HCT116 (cell line): ENCODE measurements around the gene DNM3. TPM values are rescaled to one million over a fixed set of nuclear protein-coding genes. Genes with fewer than 3 reads are reported as not detected.

Source experiments
- ATAC-seq: fragments of 200-7000 bp; cut with Tn5 transposase; 2 replicates; pipeline ENCODE4 v1.9.1; 2020; ENCODE audit warnings: mild to moderate bottlenecking, moderate library complexity
- BruUV-seq: library from RNA; stranded (reverse); fragments of 400-500 nt; replicated peaks from 2 replicates; lab custom pipeline; 2021; lab: Mats Ljungman, UMichigan
- CTCF ChIA-PET: fragments of 300-600 bp; sonication (Branson Sonifier 250); formaldehyde crosslinking; loops from one replicate; lab custom pipeline; 2021; ENCODE audit warnings: antibody characterized with exemption; lab: Charles Lee
- POLR2A ChIA-PET: fragments of 300-600, 350-600 bp; sonication (Branson Sonifier 250); formaldehyde crosslinking; loops from one replicate; lab custom pipeline; 2021; ENCODE audit warnings: antibody characterized with exemption; lab: Charles Lee
- RAD21 ChIA-PET, 2 experiments: fragments of 300-600 bp; sonication (Branson Sonifier 250); formaldehyde crosslinking; loops; one replicate each; lab custom pipeline; 2023; ENCODE audit warnings: low total read pairs in 2 of 2; ENCODE audit not compliant: uncharacterized antibody in 2 of 2, unreplicated experiment in 2 of 2, low non-redundant PET in 1 of 2; lab: Charles Lee
- DNase-seq: peaks from one replicate; pipeline ENCODE4 v3.0.0-alpha.2; 2010; ENCODE audit warnings: low read depth, low spot score
- H2AFZ ChIP-seq: fragments of 200-600 bp; shearing (Covaris generic), sonication (generic); 2 replicates; pipeline ENCODE4 v1.6.1; 2017; ENCODE audit warnings: low read depth, mixed run types, mixed read lengths, antibody characterized with exemption, low read length; ENCODE audit not compliant: poor library complexity, severe bottlenecking
- H3K27ac ChIP-seq: 2 replicates; pipeline ENCODE4 v1.5.1; 2012; ENCODE audit warnings: low read depth, low read length
- H3K27me3 ChIP-seq: fragments of 200-600 bp; sonication (generic); 2 replicates; pipeline ENCODE4 v1.6.1; 2016; ENCODE audit warnings: mixed run types, low read length, mixed read lengths; ENCODE audit not compliant: insufficient read depth
- H3K36me3 ChIP-seq, 2 experiments: fragments of 200-500 bp in 1 of 2; fragments of 200-600 bp in 1 of 2; sonication (Bioruptor generic) in 1 of 2; sonication (generic) in 1 of 2; 2 replicates each; pipeline versions ENCODE4 v1.5.1 to v1.6.1; 2014 to 2016; ENCODE audit warnings: low read length in 2 of 2, inconsistent platforms in 1 of 2, mixed read lengths in 1 of 2, mixed run types in 1 of 2; ENCODE audit not compliant: insufficient read depth in 2 of 2, control insufficient read depth in 1 of 2
- H3K4me1 ChIP-seq, 2 experiments: fragments of 200-600 bp in 1 of 2; sonication (generic) in 1 of 2; 2 replicates each; pipeline versions ENCODE4 v1.5.1 to v1.6.1; 2012 to 2017; ENCODE audit warnings: low read length in 2 of 2, inconsistent platforms in 1 of 2, mild to moderate bottlenecking in 1 of 2, mixed read lengths in 1 of 2, mixed run types in 1 of 2, moderate library complexity in 1 of 2; ENCODE audit not compliant: insufficient read depth in 2 of 2, control insufficient read depth in 1 of 2
- H3K4me2 ChIP-seq: fragments of 200-600 bp; sonication (generic); 2 replicates; pipeline ENCODE4 v1.6.1; 2017; ENCODE audit warnings: mixed run types, low read length, mixed read lengths
- H3K4me3 ChIP-seq, 2 experiments: fragments of 200-600 bp in 1 of 2; sonication (generic) in 1 of 2; replicated peaks in 1 of 2; 2 replicates each; pipeline ENCODE4 v1.5.1; 2011 to 2016; ENCODE audit warnings: low read length in 2 of 2, control low read depth in 1 of 2, low read depth in 1 of 2, mild to moderate bottlenecking in 1 of 2, mixed read lengths in 1 of 2, mixed run types in 1 of 2
- H3K79me2 ChIP-seq: fragments of 200-600 bp; sonication (generic); 2 replicates; pipeline ENCODE4 v1.6.1; 2017; ENCODE audit warnings: mild to moderate bottlenecking, mixed run types, low read length, moderate library complexity, mixed read lengths; ENCODE audit not compliant: insufficient read depth
- H3K9ac ChIP-seq: fragments of 200-600 bp; sonication (generic); 2 replicates; pipeline ENCODE4 v1.6.1; 2016; ENCODE audit warnings: low read length, mixed read lengths
- H3K9me2 ChIP-seq: fragments of 200-600 bp; sonication (generic), shearing (Covaris generic); 2 replicates; pipeline ENCODE4 v1.6.1; 2017; ENCODE audit warnings: mixed run types, mild to moderate bottlenecking, moderate library complexity; ENCODE audit not compliant: insufficient read depth
- H3K9me3 ChIP-seq, 2 experiments: fragments of 200-500 bp in 1 of 2; fragments of 200-600 bp in 1 of 2; sonication (Bioruptor generic) in 1 of 2; sonication (generic) in 1 of 2; 2 replicates each; pipeline ENCODE4 v1.6.1; 2014 to 2017; ENCODE audit warnings: low read length in 2 of 2, mixed read lengths in 2 of 2, inconsistent platforms in 1 of 2, low read depth in 1 of 2, mild to moderate bottlenecking in 1 of 2, mixed run types in 1 of 2, moderate library complexity in 1 of 2; ENCODE audit not compliant: control insufficient read depth in 1 of 2, insufficient read depth in 1 of 2
- H4K20me1 ChIP-seq: fragments of 200-600 bp; sonication (generic), shearing (Covaris generic); 2 replicates; pipeline ENCODE4 v1.6.1; 2017; ENCODE audit warnings: mixed run types, mild to moderate bottlenecking, moderate library complexity; ENCODE audit not compliant: insufficient read depth
- CBX3 ChIP-seq: IDR thresholded peaks from 2 replicates; pipeline ENCODE4 v1.6.1; 2012; ENCODE audit warnings: low read depth
- CEBPB ChIP-seq: IDR thresholded peaks from 2 replicates; pipeline ENCODE4 v1.6.1; 2012; ENCODE audit warnings: low read depth
- ELF1 ChIP-seq: IDR thresholded peaks from 2 replicates; pipeline ENCODE4 v1.6.1; 2012; ENCODE audit warnings: low read depth, borderline replicate concordance
- POLR2A ChIP-seq: IDR thresholded peaks from 2 replicates; pipeline ENCODE4 v1.7.0; 2011; ENCODE audit warnings: borderline replicate concordance; ENCODE audit not compliant: insufficient read depth, insufficient read length; ENCODE audit errors: extremely low read depth
- POLR2AphosphoS5 ChIP-seq: IDR thresholded peaks from 2 replicates; pipeline ENCODE4 v1.6.1; 2011; ENCODE audit warnings: mild to moderate bottlenecking, low read depth, low read length, moderate library complexity
- SRF ChIP-seq: IDR thresholded peaks from 2 replicates; pipeline ENCODE4 v1.6.1; 2012; ENCODE audit warnings: low read depth
- TCF7L2 ChIP-seq: IDR thresholded peaks from 2 replicates; pipeline ENCODE4 v1.7.0; 2011; ENCODE audit warnings: borderline replicate concordance, inconsistent platforms; ENCODE audit not compliant: insufficient read depth, insufficient read length; ENCODE audit errors: extremely low read depth
- YY1 ChIP-seq: IDR thresholded peaks from 2 replicates; pipeline ENCODE4 v1.6.1; 2011; ENCODE audit warnings: low read length, low read depth, moderate library complexity, mild to moderate bottlenecking; ENCODE audit not compliant: insufficient replicate concordance; ENCODE audit errors: extremely low read depth
- ZNF274 ChIP-seq: fragments of 200-500 bp; sonication (Bioruptor generic); IDR thresholded peaks from 2 replicates; pipeline ENCODE4 v1.6.1; 2014; ENCODE audit warnings: mild to moderate bottlenecking, low read depth, low read length, inconsistent platforms
- intact Hi-C: fragments of 100-400 bp; cut with micrococcal nuclease; formaldehyde crosslinking; loops from 2 replicates; pipeline ENCODE4 v1.10.0; 2022
- total RNA-seq: library from RNA; stranded (reverse); gene quantifications from one replicate; pipeline ENCODE4 v1.2.1, GENCODE V29; 2021; ENCODE audit not compliant: unreplicated experiment
- TF ChIP-seq, protein P1 (sequence below): IDR thresholded peaks from 2 replicates; pipeline ENCODE4 v1.6.1; 2012

Gene DNM3
- total RNA-seq, 1 experiment from 2014 or later = 3.1 TPM

DNA sequence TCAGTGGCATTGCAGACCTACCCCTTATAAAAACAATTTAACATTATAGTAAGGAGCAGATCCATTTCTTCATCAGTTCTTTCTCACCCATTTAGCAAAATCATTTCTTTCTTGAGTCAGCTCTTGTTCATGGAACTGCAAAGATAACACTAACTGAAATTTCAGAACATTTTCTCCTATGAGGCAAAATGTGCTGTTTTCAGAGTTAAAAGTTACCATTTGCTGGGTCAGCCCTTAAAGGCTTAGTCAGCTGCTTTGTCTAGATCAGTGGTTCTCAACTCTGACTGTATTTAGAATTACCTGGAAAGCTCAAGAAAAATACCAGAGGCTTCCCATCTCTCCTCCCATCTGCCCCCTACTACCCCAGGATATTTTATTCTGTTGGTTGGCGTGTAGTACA, 47.7 kb upstream of the DNM3 start:
- BruUV-seq = no TSS peak

DNA sequence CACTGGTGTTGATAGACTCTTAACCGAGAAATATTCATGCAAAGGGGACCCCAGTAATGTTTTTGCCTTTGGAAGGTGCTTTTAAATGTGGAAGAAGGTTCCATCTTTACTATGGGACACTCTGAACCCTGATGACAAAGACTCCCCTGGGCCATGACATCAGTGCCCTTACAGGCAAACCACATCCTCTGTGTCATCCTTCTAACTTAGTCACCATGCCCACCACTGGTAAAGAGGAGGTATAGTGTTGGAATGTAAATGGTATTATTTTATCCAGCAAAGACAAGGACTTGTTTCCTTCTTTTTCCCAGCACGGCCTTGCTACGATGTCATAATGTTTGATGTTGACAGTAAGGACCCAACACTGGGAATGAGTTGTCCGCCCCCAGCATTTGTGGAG, 47.2 kb upstream of the DNM3 start:
- H3K9me3 ChIP-seq = no peaks in the 10 kb centered on the region
- no TSS peak for BruUV-seq
- DNase-seq (no peak), ATAC-seq (peak; percentile 79; the same call in 1 of the 2 replicates)
- no peaks in the 10 kb centered on the region for H4K20me1 ChIP-seq
- intact Hi-C loops = no loop called here
- ChIA-PET RAD21 (no interaction called here), CTCF (interaction anchor here (0.9 kb wide), 1 partner anchor 11 kb away, joined by 4 read pairs; no protein-coding TSS in a partner anchor), POLR2A (no interaction called here)
- H3K36me3 ChIP-seq = peaks cover 30 to 55% of the 10 kb centered on the region in 2 experiments; a peak in 3 of 4 replicates
- no peak overlapping the region for H2AFZ ChIP-seq
- peak overlapping the region; percentile 41 for H3K4me2 ChIP-seq
- H3K9me2 ChIP-seq = no peaks in the 10 kb centered on the region
- peaks cover 0 to 9% of the 10 kb centered on the region in 2 experiments; a peak in 2 of 4 replicates for H3K4me1 ChIP-seq
- no peak overlapping the region for H3K9ac ChIP-seq
- no peak overlapping the region for H3K4me3 ChIP-seq
- TF ChIP-seq YY1 = no peak
- no peak for TF ChIP-seq CBX3
- TF ChIP-seq POLR2AphosphoS5 = no peak
- no peak for TF ChIP-seq SRF
- no peak for TF ChIP-seq POLR2A
- no peak for TF ChIP-seq ELF1
- TF ChIP-seq, all 23 proteins: peak for 0
- peaks cover 24% of the 10 kb centered on the region; the same call in 1 of the 2 replicates for H3K79me2 ChIP-seq
- no peak overlapping the region for H3K27ac ChIP-seq
- H3K27me3 ChIP-seq = no peaks in the 10 kb centered on the region

More for the DNA sequence above, 47.7 kb upstream of the DNM3 start:
- H3K4me2 ChIP-seq = peak overlapping the region; percentile 41
- ATAC-seq = no peak; the same call in 1 of the 2 replicates
- TF ChIP-seq CEBPB = no peak
- TF ChIP-seq TCF7L2 = no peak
- TF ChIP-seq ZNF274 = no peak
- TF ChIP-seq, protein P1, sequence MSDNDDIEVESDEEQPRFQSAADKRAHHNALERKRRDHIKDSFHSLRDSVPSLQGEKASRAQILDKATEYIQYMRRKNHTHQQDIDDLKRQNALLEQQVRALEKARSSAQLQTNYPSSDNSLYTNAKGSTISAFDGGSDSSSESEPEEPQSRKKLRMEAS = no peak
- H3K27ac ChIP-seq = no peak overlapping the region
- H3K9me2 ChIP-seq = no peaks in the 10 kb centered on the region
- H4K20me1 ChIP-seq = no peaks in the 10 kb centered on the region
- no peak for DNase-seq
- POLR2A ChIA-PET = no interaction called here
- peaks cover 0 to 9% of the 10 kb centered on the region in 2 experiments; a peak in 2 of 4 replicates for H3K4me1 ChIP-seq
- H2AFZ ChIP-seq = no peak overlapping the region
- RAD21 ChIA-PET = no interaction called here
- H3K79me2 ChIP-seq = peaks cover 24% of the 10 kb centered on the region; the same call in 1 of the 2 replicates
- H3K9ac ChIP-seq = no peak overlapping the region
- CTCF ChIA-PET = interaction anchor here (0.9 kb wide), 1 partner anchor 12 kb away, joined by 4 read pairs; no protein-coding TSS in a partner anchor
- intact Hi-C loops = no loop called here
- H3K27me3 ChIP-seq = no peaks in the 10 kb centered on the region
- no peaks in the 10 kb centered on the region for H3K9me3 ChIP-seq
- no peak overlapping the region for H3K4me3 ChIP-seq
- peaks cover 32 to 59% of the 10 kb centered on the region in 2 experiments; a peak in 3 of 4 replicates for H3K36me3 ChIP-seq
